ENCODE data around the gene GOLGA8R. TPM values are rescaled to one million over a fixed set of nuclear protein-coding genes. Genes with fewer than 3 reads are reported as not detected.
"Not testable (repeated sequence)": the region's sequence is repeated elsewhere in the genome, so short reads cannot be mapped to it uniquely, and the experiment has no call there.

Gene GOLGA8R
- total RNA-seq, 5 donors from 2014 or later (not counting 1 experiment from before 2014, with no cell fraction given) = 3.0 to 5.7 (median 3.8) TPM

- H3K27me3 Mint-ChIP-seq; H3K27ac Mint-ChIP-seq; H3K4me3 ChIP-seq (ENCODE audit: control insufficient read depth in 1 of 2, extremely low read depth in 1 of 2, low read length in 1 of 2); ATAC-seq (replicated peaks in 1 of 4); H3K9me3 ChIP-seq; H3K9me3 Mint-ChIP-seq; H3K36me3 Mint-ChIP-seq; CTCF ChIA-PET; H3K4me1 Mint-ChIP-seq; H3K27me3 ChIP-seq (replicated peaks in 1 of 2; ENCODE audit: control insufficient read depth in 2 of 2, extremely low read depth in 1 of 2, insufficient read depth in 2 of 2, low read length in 1 of 2); H3K36me3 ChIP-seq (ENCODE audit: control insufficient read depth in 2 of 2, extremely low read depth in 1 of 2, insufficient read depth in 1 of 2, low read length in 1 of 2); H3K4me3 Mint-ChIP-seq; POLR2A ChIA-PET; H3K4me1 ChIP-seq (ENCODE audit: control insufficient read depth in 1 of 2, extremely low read depth in 1 of 2, insufficient read depth in 2 of 2, low read length in 2 of 2); H3K27ac ChIP-seq (ENCODE audit: low read length): not testable (repeated sequence)
- 100% methylated on average over 2 of the region's 6 CpGs for WGBS (ENCODE audit: insufficient coverage)
- peak in 1 of 35 experiments; percentile 10 for DNase-seq
Measured at GRCh38 chr15:30407636-30408035, 6.4 kb downstream of the GOLGA8R start.

GRCh38 chr15:30398988-30399387 lies 15.1 kb downstream of the GOLGA8R start:
- H3K36me3 ChIP-seq (ENCODE audit: control insufficient read depth in 2 of 2, extremely low read depth in 1 of 2, insufficient read depth in 1 of 2, low read length in 1 of 2); H3K9me3 ChIP-seq; H3K4me3 Mint-ChIP-seq; CTCF ChIA-PET; H3K27me3 ChIP-seq (replicated peaks in 1 of 2; ENCODE audit: control insufficient read depth in 2 of 2, extremely low read depth in 1 of 2, insufficient read depth in 2 of 2, low read length in 1 of 2); H3K27ac Mint-ChIP-seq; H3K9me3 Mint-ChIP-seq; H3K4me3 ChIP-seq (ENCODE audit: control insufficient read depth in 1 of 2, extremely low read depth in 1 of 2, low read length in 1 of 2); H3K4me1 Mint-ChIP-seq; H3K4me1 ChIP-seq (ENCODE audit: control insufficient read depth in 1 of 2, extremely low read depth in 1 of 2, insufficient read depth in 2 of 2, low read length in 2 of 2); H3K27me3 Mint-ChIP-seq; POLR2A ChIA-PET; H3K27ac ChIP-seq (ENCODE audit: low read length); H3K36me3 Mint-ChIP-seq: not testable (repeated sequence)
- DNase-seq (peak in 32 of 35 experiments; percentile 1 to 69 (median 37)), ATAC-seq (replicated peaks in 1 of 4) (peak; percentile 58 to 76 (median 64))
- WGBS (ENCODE audit: insufficient coverage) = no CpG with 5 or more reads among the region's 6 CpGs

GRCh38 chr15:30393664-30393991 lies 20.4 kb downstream of the GOLGA8R start:
- H3K4me3 Mint-ChIP-seq; H3K4me3 ChIP-seq (ENCODE audit: control insufficient read depth in 1 of 2, extremely low read depth in 1 of 2, low read length in 1 of 2); H3K36me3 Mint-ChIP-seq; H3K4me1 ChIP-seq (ENCODE audit: control insufficient read depth in 1 of 2, extremely low read depth in 1 of 2, insufficient read depth in 2 of 2, low read length in 2 of 2); H3K27me3 Mint-ChIP-seq; H3K27ac Mint-ChIP-seq; H3K27ac ChIP-seq (ENCODE audit: low read length); H3K27me3 ChIP-seq (replicated peaks in 1 of 2; ENCODE audit: control insufficient read depth in 2 of 2, extremely low read depth in 1 of 2, insufficient read depth in 2 of 2, low read length in 1 of 2); H3K36me3 ChIP-seq (ENCODE audit: control insufficient read depth in 2 of 2, extremely low read depth in 1 of 2, insufficient read depth in 1 of 2, low read length in 1 of 2); CTCF ChIA-PET; DNase-seq; POLR2A ChIA-PET; H3K9me3 Mint-ChIP-seq; H3K9me3 ChIP-seq; H3K4me1 Mint-ChIP-seq: not testable (repeated sequence)
- ATAC-seq (replicated peaks in 1 of 4) = peak in 1 of 4 experiments; percentile 23
- WGBS (ENCODE audit: insufficient coverage) = no CpG with 5 or more reads among the region's 23 CpGs

- CTCF ChIA-PET; H3K27me3 Mint-ChIP-seq; H3K27ac ChIP-seq (ENCODE audit: low read length); POLR2A ChIA-PET; H3K27me3 ChIP-seq (replicated peaks in 1 of 2; ENCODE audit: control insufficient read depth in 2 of 2, extremely low read depth in 1 of 2, insufficient read depth in 2 of 2, low read length in 1 of 2); H3K4me3 ChIP-seq (ENCODE audit: control insufficient read depth in 1 of 2, extremely low read depth in 1 of 2, low read length in 1 of 2); H3K4me1 ChIP-seq (ENCODE audit: control insufficient read depth in 1 of 2, extremely low read depth in 1 of 2, insufficient read depth in 2 of 2, low read length in 2 of 2); H3K4me3 Mint-ChIP-seq; H3K4me1 Mint-ChIP-seq; H3K27ac Mint-ChIP-seq; H3K36me3 Mint-ChIP-seq; DNase-seq; H3K9me3 Mint-ChIP-seq; H3K36me3 ChIP-seq (ENCODE audit: control insufficient read depth in 2 of 2, extremely low read depth in 1 of 2, insufficient read depth in 1 of 2, low read length in 1 of 2); H3K9me3 ChIP-seq: not testable (repeated sequence)
- WGBS (ENCODE audit: insufficient coverage) = no CpG with 5 or more reads among the region's 74 CpGs
- ATAC-seq (replicated peaks in 1 of 4) = peak; percentile 54 to 68 (median 66)
Measured at GRCh38 chr15:30392766-30393663, 21.0 kb downstream of the GOLGA8R start, which contains the start of gene CHRFAM7A. Gene CHRFAM7A, minus strand, starts transcription at chr15:30393540. Its CDS starts 10,189 bp downstream, at chr15:30383351.

- POLR2A ChIA-PET; H3K4me3 Mint-ChIP-seq; H3K4me1 ChIP-seq (ENCODE audit: control insufficient read depth in 1 of 2, extremely low read depth in 1 of 2, insufficient read depth in 2 of 2, low read length in 2 of 2); H3K9me3 Mint-ChIP-seq; H3K9me3 ChIP-seq; H3K27me3 ChIP-seq (replicated peaks in 1 of 2; ENCODE audit: control insufficient read depth in 2 of 2, extremely low read depth in 1 of 2, insufficient read depth in 2 of 2, low read length in 1 of 2); CTCF ChIA-PET; H3K27ac ChIP-seq (ENCODE audit: low read length); H3K36me3 ChIP-seq (ENCODE audit: control insufficient read depth in 2 of 2, extremely low read depth in 1 of 2, insufficient read depth in 1 of 2, low read length in 1 of 2); H3K27me3 Mint-ChIP-seq; DNase-seq; ATAC-seq (replicated peaks in 1 of 4); H3K4me1 Mint-ChIP-seq; H3K36me3 Mint-ChIP-seq; H3K4me3 ChIP-seq (ENCODE audit: control insufficient read depth in 1 of 2, extremely low read depth in 1 of 2, low read length in 1 of 2); H3K27ac Mint-ChIP-seq: not testable (repeated sequence)
- no CpG with 5 or more reads among the region's 6 CpGs for WGBS (ENCODE audit: insufficient coverage)
Measured at GRCh38 chr15:30386318-30386887, 27.7 kb downstream of the GOLGA8R start.

GRCh38 chr15:30377082-30377413 lies 37.0 kb downstream of the GOLGA8R start:
- H3K27me3 Mint-ChIP-seq; H3K27ac Mint-ChIP-seq; H3K4me3 ChIP-seq (ENCODE audit: control insufficient read depth in 1 of 2, extremely low read depth in 1 of 2, low read length in 1 of 2); H3K36me3 Mint-ChIP-seq; H3K36me3 ChIP-seq (ENCODE audit: control insufficient read depth in 2 of 2, extremely low read depth in 1 of 2, insufficient read depth in 1 of 2, low read length in 1 of 2); CTCF ChIA-PET; H3K27me3 ChIP-seq (replicated peaks in 1 of 2; ENCODE audit: control insufficient read depth in 2 of 2, extremely low read depth in 1 of 2, insufficient read depth in 2 of 2, low read length in 1 of 2); H3K27ac ChIP-seq (ENCODE audit: low read length); DNase-seq; H3K4me1 ChIP-seq (ENCODE audit: control insufficient read depth in 1 of 2, extremely low read depth in 1 of 2, insufficient read depth in 2 of 2, low read length in 2 of 2); H3K4me1 Mint-ChIP-seq; H3K4me3 Mint-ChIP-seq; POLR2A ChIA-PET; H3K9me3 Mint-ChIP-seq; ATAC-seq (replicated peaks in 1 of 4); H3K9me3 ChIP-seq: not testable (repeated sequence)
- WGBS (ENCODE audit: insufficient coverage) = no CpG with 5 or more reads among the region's 5 CpGs

All from T-cell (primary cell).